Kidney glomerular epithelial cell (primary cell): Measurements from ENCODE around the gene PARVA.
A peak's percentile ranks its signal among the peaks of the same experiment; 100 is the strongest.

Experiments used
- DNase-seq: peaks from one replicate; lab custom pipeline; 2025; lab: John Stamatoyannopoulos, UW

The PARVA gene

GRCh38 chr11:12403997-12404350 is 26.6 kb downstream of the PARVA start:
- no peak for DNase-seq

DNA sequence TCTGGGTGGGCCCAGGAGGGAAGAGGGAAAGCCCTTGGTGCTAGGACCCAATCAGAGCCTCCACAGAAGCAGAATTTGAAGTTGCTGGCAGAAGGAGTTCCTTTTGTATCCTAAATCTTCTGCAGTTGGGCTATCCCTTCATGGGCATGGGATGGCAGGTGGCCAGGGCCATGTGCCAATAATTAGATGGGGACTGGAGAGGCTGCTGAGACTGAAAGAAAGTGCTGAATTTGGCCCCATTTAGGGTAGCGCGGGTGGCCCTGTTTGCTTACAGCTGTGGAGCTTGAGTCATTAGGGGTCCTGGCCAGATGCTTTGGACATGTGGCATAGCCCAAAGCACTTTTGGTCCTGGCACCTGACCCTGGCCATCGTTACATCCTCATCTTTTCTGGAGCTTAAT is 27.1 kb downstream of the PARVA start:
- no peak for DNase-seq

DNA sequence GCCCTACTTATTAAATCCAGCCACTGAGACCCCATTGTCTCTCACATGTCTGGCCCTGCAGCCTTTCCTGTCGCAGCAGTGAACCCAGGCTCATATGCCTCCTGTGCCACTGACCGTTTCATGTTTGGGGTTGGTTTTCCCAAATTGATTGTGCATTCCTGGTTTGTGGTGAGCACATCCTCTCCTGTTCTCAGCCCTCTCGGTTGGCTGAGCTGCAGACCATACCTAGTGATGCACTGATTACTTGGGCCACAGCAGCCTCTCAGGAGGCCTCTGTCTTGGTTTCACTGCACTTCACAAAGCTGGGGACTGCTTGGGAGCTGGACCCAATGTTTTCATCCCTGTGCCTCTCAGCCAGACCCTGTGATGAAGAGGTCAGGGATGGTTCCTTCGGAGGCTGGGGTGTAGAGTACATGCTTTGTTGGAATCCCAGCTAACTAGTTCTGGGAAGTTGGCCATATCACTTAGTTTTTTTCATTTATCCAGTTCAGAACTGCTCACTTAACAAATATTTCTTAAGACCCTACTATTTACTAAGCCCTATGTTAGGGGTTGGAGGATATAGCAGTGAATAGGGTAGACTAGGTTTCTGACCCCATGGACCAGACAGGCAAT is 30.9 kb downstream of the PARVA start:
- DNase-seq: no peak

- DNase-seq: no peak
Observed at GRCh38 chr11:12409621-12410005, 32.2 kb downstream of the PARVA start.

GRCh38 chr11:12410006-12410728 is 32.8 kb downstream of the PARVA start:
- DNase-seq: no peak

GRCh38 chr11:12411393-12411792 is 34.0 kb downstream of the PARVA start:
- no peak for DNase-seq

GRCh38 chr11:12411806-12412727 is 34.7 kb downstream of the PARVA start:
- DNase-seq: peak; percentile 97

GRCh38 chr11:12413141-12414052 is 36.0 kb downstream of the PARVA start:
- no peak for DNase-seq

DNA sequence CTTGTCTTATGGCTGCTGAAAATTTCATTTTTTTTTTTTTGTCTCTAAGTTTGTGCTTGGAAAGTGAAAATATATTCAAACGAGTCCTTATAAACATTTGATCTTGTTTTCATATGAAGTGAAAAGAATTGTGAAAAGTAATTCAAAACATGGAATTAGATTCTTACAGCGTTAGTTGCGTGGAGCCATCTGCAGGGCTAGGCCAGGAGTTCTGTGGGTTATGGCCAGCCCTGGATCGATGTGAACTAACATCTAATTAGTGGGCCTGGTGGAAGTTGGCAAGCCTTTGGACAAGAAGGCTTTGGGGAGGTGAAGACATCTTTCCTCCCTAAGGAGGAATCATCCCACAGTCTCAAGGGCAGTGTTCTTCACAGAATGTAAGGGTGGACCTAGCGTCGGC is 37.2 kb downstream of the PARVA start:
- no peak for DNase-seq

- no peak for DNase-seq
Observed at GRCh38 chr11:12415342-12415966, 38.1 kb downstream of the PARVA start.

GRCh38 chr11:12416552-12416951 is 39.2 kb downstream of the PARVA start:
- DNase-seq: no peak

DNA sequence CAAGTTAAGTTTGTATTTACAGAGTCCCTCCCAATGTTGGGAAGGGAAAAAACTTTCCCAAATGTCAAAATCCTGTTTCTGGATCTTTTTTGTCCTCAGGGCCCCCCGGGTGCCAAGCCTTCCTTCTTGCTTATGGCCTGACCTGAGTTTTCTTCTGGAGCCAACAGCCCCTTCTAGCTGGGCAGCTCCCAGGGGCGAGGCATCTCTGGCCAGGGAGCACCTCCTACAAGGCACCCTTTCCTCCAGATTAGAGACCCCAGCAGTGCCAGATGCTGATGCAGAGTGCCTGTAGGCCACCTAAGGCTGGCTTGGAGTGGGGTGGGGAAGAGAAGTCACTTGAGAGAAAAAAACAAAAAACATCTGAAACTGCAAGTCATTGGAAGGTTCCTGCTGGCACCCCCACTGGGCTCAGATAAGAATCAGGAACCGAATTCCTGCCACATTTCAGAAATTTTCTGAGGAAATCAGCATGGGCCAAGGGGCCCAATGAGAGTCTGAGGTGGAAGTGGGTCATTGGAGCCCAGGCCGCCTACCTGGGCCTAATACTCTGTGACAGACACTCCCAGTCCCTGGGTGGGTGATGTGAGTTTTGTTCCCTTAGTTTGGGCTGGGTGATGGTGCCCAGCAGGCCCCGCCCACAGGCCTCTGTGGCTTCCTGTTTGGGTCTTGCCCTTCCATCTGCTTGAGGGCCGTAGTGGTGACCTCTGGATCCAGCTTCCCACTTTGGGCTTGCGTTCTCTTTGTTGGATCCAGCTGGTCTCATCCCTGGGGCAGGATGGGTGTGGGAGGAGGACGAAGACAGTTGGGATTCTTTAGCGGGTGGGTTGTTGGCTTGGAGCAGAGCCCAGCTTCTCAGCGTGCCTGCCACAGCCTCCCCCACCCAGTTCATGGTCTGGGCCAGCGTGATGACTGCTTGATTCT is 40.6 kb downstream of the PARVA start:
- peak; percentile 18 for DNase-seq

DNA sequence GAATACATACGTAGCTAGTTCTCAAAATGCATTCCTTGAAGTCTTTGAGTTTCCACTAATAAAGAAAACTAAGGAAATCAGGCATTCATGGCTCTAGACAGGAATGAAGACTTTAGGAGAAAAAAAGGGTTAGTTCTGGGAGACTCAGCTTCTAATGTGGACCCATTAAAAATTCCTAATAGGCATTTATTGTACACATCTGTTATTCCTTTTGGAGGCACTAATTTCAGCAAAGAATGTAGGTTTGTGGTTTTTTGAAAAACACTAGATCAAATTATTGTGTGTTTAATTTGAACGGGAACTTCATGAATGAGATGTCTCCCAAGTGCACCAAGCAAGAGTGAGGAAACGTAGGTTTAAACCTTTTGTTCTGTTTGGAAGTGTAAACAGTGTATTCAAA is 42.7 kb downstream of the PARVA start:
- no peak for DNase-seq

DNA sequence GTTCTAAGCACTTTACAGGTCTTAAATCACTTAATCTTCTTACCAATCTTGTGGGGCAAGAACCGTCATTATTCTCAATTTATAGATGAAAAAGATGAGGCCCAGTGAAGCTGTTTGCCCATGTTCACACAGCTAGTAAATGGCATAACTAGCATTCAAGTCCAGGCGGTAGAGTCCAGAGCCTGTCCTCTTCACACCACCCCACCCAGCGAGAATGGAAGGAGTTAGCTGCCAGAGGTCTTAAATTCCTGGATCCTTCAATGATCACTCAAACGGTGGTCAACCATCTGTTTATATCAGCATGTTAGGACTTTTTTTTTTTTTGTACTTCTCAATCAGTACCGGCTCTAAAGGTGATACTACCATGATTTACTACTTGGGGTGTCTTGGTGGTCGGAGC is 43.3 kb downstream of the PARVA start:
- no peak for DNase-seq

- DNase-seq: no peak
Observed at GRCh38 chr11:12421386-12421785, 44.0 kb downstream of the PARVA start.

DNA sequence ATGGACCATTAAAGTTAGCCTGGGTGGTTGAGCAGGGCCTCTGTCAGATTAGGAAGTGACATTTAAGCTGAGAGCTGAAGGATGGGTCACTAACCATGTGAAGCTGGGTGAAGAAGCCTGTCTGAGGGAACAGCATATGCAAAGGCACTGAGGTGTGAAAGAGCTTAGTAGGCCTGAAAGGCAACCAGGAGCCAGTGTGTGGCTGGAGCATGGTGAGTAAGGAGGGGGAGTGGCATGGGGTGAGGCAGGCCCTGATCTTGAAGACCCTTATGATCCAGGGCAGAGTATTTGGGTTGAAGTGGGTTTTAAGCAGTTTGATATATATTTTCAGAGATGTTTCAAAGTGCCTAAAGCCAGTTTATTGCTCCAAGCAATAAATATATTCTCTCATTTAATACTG is 48.8 kb downstream of the PARVA start:
- DNase-seq: no peak

- no peak for DNase-seq
Observed at GRCh38 chr11:12429155-12429554, 51.8 kb downstream of the PARVA start.

- DNase-seq: no peak
Observed at GRCh38 chr11:12430351-12430750, 53.0 kb downstream of the PARVA start.

GRCh38 chr11:12430954-12431595 is 53.7 kb downstream of the PARVA start:
- peak; percentile 15 for DNase-seq

DNA sequence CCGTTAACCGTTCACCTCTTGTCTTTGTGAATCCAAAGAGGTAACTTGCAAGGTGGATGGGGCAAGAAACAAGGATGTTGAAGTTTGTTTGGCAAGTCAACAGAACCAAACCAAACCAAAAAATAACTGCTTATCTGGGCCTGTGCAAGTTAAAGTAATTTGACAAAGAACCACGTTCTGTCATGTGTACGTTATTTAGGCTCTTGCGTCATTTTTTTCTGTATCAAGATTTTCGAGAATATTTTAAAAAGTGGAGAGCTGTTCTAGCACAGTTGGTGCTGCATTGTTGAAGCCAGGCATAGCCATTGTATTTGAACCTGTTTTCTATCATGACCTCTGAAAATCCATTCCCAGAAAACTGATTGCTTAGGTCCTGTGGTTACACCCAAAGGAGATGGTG is 55.1 kb downstream of the PARVA start:
- no peak for DNase-seq
